Gastroesophageal sphincter (tissue), 4 donors: Measurements from ENCODE around the gene ARID1A. TPM values are rescaled to one million over a fixed set of nuclear protein-coding genes. Genes with fewer than 3 reads are reported as not detected.

Experiments
- ATAC-seq: fragments of 150-250 bp; one replicate; pipeline ENCODE4 v1.9.1; 2016; ENCODE audit warnings: mild to moderate bottlenecking, moderate library complexity
- H3K27ac ChIP-seq, 4 donors: fragments of 200-600 bp; sonication (generic) in 3 of 4; 1 replicate in 3 of 4; 2 replicates in 1 of 4; pipeline ENCODE4 v1.5.1; 2016 to 2019
- H3K27me3 ChIP-seq: fragments of 200-600 bp; sonication (generic); one replicate; pipeline ENCODE4 v1.5.1; 2019
- H3K36me3 ChIP-seq, 2 donors: fragments of 200-600 bp; sonication (generic); one replicate each; pipeline ENCODE4 v1.5.1; 2019; ENCODE audit warnings: control low read depth in 1 of 2
- H3K4me1 ChIP-seq, 3 donors: fragments of 200-600 bp; sonication (generic); 1 replicate in 2 of 3; 2 replicates in 1 of 3; pipeline ENCODE4 v1.5.1; 2016 to 2019; ENCODE audit warnings: control low read depth in 2 of 3
- H3K4me3 ChIP-seq, 2 donors: fragments of 200-600 bp; sonication (generic); one replicate each; pipeline ENCODE4 v1.5.1; 2019; ENCODE audit warnings: mild to moderate bottlenecking in 1 of 2, moderate library complexity in 1 of 2
- H3K9me3 ChIP-seq, 3 donors: fragments of 200-600 bp; sonication (generic); one replicate each; pipeline ENCODE4 v1.5.1; 2017 to 2019; ENCODE audit warnings: control low read depth in 2 of 3
- EP300 ChIP-seq: sonication (generic); formaldehyde crosslinking; IDR thresholded peaks from one replicate; pipeline ENCODE4 v1.6.1; 2017; ENCODE audit warnings: antibody characterized with exemption, mild to moderate bottlenecking
- POLR2A ChIP-seq, 2 donors: fragments of 450-650 bp; IDR thresholded peaks; one replicate each; pipeline ENCODE4 v1.6.1; 2017; ENCODE audit warnings: antibody characterized with exemption in 2 of 2, mild to moderate bottlenecking in 2 of 2, moderate library complexity in 1 of 2
- POLR2AphosphoS5 ChIP-seq: sonication (generic); formaldehyde crosslinking; IDR thresholded peaks from one replicate; pipeline ENCODE4 v1.6.1; 2017; ENCODE audit warnings: antibody characterized with exemption
- WGBS, 2 donors: methylation state at CpG; one replicate each; pipeline ENCODE4 v1.1.5; 2018; ENCODE audit warnings: low coverage in 1 of 2; 5-methylcytosine and 5-hydroxymethylcytosine counted together
- total RNA-seq, 4 donors: library from RNA; depleted of rRNA; stranded (reverse); fragments of >200 nt; gene quantifications; one replicate each; pipeline ENCODE4 v1.1.0, GENCODE V29; 2016
- TF ChIP-seq, protein P1 (sequence below), 4 experiments: fragments of 200-600 bp in 2 of 4; fragments of 450-650 bp in 2 of 4; sonication (generic) in 1 of 4; IDR thresholded peaks; one replicate each; pipeline ENCODE4 v1.5.1; 2017 to 2019; ENCODE audit warnings: antibody characterized with exemption in 4 of 4, mild to moderate bottlenecking in 2 of 4, moderate library complexity in 2 of 4

Gene ARID1A
- total RNA-seq, 4 donors from 2014 or later, result 28.2 to 64.2 (median 42.6) TPM

DNA sequence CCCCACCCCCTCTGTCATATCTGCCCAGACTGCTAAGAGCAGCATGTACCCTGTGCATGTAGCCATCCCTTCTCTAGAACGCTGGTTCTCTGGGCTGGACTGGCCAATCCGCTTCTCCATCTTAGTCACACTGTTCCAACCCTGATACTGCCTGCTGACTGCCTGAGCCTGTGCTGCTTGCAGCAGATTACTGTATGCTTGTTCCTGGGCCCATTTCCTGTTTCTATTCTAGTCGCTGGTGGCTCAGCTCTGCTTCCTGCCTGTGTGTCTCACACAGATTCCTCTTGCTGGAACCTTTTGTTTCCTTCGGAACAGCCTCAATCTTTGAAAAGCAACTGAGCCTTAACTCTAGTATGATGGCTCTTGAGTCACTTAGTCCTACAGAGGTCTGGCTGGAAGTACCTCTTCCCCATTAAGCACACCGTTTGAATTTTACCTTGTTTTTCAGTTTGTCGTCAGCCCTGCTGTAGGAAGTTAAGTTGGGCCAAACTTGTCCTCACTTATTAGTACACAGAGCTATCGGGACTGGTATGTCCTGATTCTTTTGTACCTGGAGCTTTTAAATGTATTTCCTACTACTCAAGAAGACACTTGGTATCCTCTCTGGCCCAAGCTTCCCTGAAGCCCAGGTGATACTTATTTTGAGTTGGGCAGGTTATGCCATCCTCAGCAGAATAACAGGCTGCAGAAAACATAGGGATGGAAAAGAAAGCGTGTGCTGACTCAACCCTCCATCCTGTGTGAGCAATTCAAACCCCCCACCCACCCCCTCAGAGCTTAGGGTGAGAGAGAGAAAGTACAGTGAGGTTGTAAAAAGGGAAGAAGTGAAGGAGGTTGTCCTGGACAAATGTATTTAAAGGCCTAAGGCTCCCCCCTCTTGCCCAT lies 48.5 kb downstream of the ARID1A start:
- Histone ChIP-seq H3K9me3 (no peaks in the 10 kb centered on the region), H3K4me3 (no peak overlapping the region), H3K27ac (peak overlapping the region; percentile 29 to 65 (median 56)), H3K36me3 (peaks cover 0 to 61% of the 10 kb centered on the region in 2 donors), H3K4me1 (peaks cover 4 to 93% (median 12%) of the 10 kb centered on the region in 3 donors), H3K27me3 (no peaks in the 10 kb centered on the region)
- ATAC-seq, result peak; percentile 95
- no peak for TF ChIP-seq POLR2A (IDR thresholded peaks at IDR 0.05)
- TF ChIP-seq POLR2AphosphoS5, result peak; percentile 17
- 36 to 46% methylated on average over 8 of the region's 8 CpGs for WGBS, 2 donors

DNA sequence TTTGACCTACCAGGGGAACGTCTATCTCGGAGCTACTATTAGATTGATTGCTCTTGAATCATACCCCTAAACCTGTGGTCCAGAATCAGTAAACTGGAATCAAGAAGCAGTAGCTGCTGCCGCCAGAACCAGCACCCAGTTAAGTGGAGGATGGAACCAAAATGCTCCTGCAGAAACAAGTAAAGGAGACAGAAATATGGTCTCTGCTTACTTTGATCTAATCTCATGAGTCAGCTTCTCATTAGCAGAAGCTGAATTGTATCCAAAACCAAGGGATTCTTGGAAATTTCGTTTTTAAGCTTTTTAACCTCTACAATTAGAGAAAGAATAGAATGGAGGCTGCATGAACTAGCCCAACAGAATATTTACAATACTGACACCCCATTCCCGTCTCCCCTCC lies 49.4 kb downstream of the ARID1A start:
- H3K27me3 ChIP-seq, result no peaks in the 10 kb centered on the region
- no peak overlapping the region for H3K4me3 ChIP-seq
- no peak for TF ChIP-seq POLR2A (IDR thresholded peaks at IDR 0.05)
- no peak for TF ChIP-seq EP300
- TF ChIP-seq POLR2AphosphoS5, result no peak
- TF ChIP-seq, protein P1, sequence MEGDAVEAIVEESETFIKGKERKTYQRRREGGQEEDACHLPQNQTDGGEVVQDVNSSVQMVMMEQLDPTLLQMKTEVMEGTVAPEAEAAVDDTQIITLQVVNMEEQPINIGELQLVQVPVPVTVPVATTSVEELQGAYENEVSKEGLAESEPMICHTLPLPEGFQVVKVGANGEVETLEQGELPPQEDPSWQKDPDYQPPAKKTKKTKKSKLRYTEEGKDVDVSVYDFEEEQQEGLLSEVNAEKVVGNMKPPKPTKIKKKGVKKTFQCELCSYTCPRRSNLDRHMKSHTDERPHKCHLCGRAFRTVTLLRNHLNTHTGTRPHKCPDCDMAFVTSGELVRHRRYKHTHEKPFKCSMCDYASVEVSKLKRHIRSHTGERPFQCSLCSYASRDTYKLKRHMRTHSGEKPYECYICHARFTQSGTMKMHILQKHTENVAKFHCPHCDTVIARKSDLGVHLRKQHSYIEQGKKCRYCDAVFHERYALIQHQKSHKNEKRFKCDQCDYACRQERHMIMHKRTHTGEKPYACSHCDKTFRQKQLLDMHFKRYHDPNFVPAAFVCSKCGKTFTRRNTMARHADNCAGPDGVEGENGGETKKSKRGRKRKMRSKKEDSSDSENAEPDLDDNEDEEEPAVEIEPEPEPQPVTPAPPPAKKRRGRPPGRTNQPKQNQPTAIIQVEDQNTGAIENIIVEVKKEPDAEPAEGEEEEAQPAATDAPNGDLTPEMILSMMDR (IDR thresholded peaks at IDR 0.05), result no peak
- WGBS, 2 donors, result 47 to 58% methylated on average over 4 of the region's 5 CpGs
- H3K9me3 ChIP-seq, result no peaks in the 10 kb centered on the region
- peak overlapping the region in 2 of 4 donors; percentile 51 to 62 for H3K27ac ChIP-seq
- ATAC-seq, result no peak
- peaks cover 4 to 98% (median 12%) of the 10 kb centered on the region in 3 donors for H3K4me1 ChIP-seq
- H3K36me3 ChIP-seq, result peaks cover 0 to 64% of the 10 kb centered on the region in 2 donors

DNA sequence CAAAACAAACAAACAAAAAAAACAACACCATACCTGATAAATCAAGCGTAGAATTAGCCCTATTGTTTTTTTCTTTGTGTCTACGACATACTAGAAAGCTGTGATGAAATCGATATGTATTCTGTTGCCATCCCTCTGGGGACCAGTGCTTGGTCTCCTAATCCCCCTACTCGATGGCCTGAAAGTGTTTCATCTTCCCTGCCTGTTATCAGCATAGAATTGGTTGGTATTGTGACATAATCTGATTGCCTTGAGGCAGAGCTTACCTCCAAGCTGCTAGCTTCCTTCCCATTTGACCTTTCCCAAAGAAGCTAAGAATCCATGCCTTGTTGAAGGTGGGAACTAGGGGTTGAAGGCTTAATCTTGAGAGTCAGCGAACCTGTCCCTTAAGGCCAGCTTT lies 51.2 kb downstream of the ARID1A start:
- ATAC-seq, result no peak
- Histone ChIP-seq H3K36me3 (peaks cover 0 to 53% of the 10 kb centered on the region in 2 donors), H3K27ac (no peak overlapping the region), H3K27me3 (no peaks in the 10 kb centered on the region), H3K4me1 (peaks cover 4 to 91% (median 12%) of the 10 kb centered on the region in 3 donors), H3K9me3 (no peaks in the 10 kb centered on the region), H3K4me3 (no peak overlapping the region)
- WGBS, 2 donors, result 96 to 100% methylated on average over 3 to 5 of the region's 5 CpGs
- TF ChIP-seq, protein P1 (IDR thresholded peaks at IDR 0.05), result no peak
- TF ChIP-seq POLR2AphosphoS5 (no peak), POLR2A (IDR thresholded peaks at IDR 0.05) (no peak), EP300 (no peak)

DNA sequence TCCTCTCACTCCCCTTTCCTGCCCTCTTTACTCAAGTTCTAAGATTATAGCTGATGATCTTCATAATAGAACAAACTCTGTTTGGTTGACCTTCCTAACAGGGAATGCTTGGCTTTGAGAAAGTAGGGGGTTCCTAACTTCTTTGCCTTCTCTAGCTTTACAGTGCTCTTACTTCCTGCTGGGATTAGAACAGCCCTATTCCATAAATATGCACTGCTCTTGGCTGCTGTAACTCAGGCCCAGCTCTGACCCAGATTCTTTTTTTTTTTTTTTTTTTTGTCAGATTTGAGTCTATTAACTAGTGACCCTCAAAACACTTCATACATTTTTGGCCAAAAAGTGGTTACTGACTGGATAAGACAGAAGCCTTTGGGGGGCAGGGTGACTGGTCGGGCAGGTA lies 52.5 kb downstream of the ARID1A start:
- Histone ChIP-seq H3K27ac (no peak overlapping the region), H3K27me3 (no peaks in the 10 kb centered on the region), H3K9me3 (no peaks in the 10 kb centered on the region), H3K4me1 (peaks cover 4 to 91% (median 21%) of the 10 kb centered on the region in 3 donors), H3K36me3 (peaks cover 0 to 43% of the 10 kb centered on the region in 2 donors), H3K4me3 (no peak overlapping the region)
- WGBS, 2 donors, result 67 to 83% methylated on average over 1 of the region's 1 CpG
- ATAC-seq, result no peak
- TF ChIP-seq, protein P1 (IDR thresholded peaks at IDR 0.05), result no peak
- TF ChIP-seq POLR2AphosphoS5 (no peak), EP300 (no peak), POLR2A (IDR thresholded peaks at IDR 0.05) (no peak)

DNA sequence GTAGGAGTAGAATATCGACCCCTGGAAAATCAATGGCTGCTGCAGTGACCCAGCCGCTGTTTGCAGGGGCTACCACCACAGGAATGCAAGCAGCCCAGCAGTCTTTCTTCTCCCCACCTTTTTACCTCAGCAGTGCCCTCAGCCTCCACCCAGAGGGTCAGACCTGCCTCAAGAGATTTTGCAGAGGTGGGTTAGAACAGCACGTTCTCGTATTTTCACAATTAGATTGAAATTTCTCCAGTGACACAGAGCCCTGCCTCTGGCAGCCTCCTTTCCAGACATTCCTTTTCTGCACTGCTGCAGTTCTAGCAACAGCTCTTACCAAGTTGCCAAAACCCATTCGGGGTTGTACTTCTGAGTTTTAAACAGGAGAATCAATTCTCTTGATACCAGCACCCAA lies 53.6 kb downstream of the ARID1A start:
- WGBS, 2 donors, result 72 to 80% methylated on average over 3 to 5 of the region's 5 CpGs
- no peak for TF ChIP-seq EP300
- TF ChIP-seq, protein P1 (IDR thresholded peaks at IDR 0.05), result no peak
- no peak for TF ChIP-seq POLR2A (IDR thresholded peaks at IDR 0.05)
- TF ChIP-seq POLR2AphosphoS5, result no peak
- Histone ChIP-seq H3K27ac (peak overlapping the region in 1 of 4 donors; percentile 10), H3K4me3 (no peak overlapping the region), H3K9me3 (no peaks in the 10 kb centered on the region), H3K36me3 (peaks cover 0 to 41% of the 10 kb centered on the region in 2 donors), H3K27me3 (no peaks in the 10 kb centered on the region), H3K4me1 (peaks cover 4 to 90% (median 18%) of the 10 kb centered on the region in 3 donors)
- ATAC-seq, result no peak
